ENCODE data around the gene CTNNA3. TPM values are rescaled to one million over a fixed set of nuclear protein-coding genes. Genes with fewer than 3 reads are reported as not detected.

Gene CTNNA3
- total RNA-seq, 1 experiment from 2014 or later, result not detected

DNA sequence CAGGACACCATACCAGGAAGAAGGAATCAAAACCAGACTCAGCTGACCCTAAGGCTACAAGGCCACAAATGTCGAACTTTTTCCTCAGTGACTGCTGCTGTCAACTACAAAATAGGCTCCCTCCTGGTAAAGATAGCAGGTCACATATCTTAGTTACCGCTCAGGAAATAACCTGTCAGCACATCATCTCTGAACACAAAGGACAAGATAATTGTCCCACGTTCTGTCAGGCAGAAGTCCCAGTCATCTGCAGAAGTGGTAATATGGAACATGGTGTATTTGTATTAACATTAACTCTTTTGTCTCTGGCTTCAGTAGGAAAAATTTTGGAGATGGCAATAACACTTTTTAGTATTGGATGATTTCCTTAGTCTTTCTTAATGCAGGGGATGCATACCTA is 1400.4 kb downstream of the CTNNA3 start:
- no peak for DNase-seq (ENCODE audit: low spot score)

DNA sequence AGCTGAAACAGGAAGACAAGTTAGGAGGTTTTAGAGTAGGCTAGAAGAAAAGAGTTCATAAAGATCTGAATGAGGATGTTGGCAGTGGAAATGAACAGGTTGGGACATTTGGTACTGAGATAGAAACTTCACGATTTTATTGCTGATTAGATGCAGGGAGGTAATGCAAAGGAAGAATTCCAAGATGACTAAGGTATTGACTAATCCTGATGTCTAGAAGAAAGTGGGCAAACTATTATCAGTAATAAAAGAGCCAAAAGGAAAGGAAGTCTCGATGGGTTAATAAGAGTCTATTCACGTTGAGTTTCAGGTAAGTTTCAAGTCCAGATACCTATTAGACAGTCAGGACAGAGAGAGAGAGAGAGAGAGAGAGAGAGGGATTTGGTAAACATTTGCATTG is 1401.5 kb downstream of the CTNNA3 start:
- no peak for DNase-seq (ENCODE audit: low spot score)

DNA sequence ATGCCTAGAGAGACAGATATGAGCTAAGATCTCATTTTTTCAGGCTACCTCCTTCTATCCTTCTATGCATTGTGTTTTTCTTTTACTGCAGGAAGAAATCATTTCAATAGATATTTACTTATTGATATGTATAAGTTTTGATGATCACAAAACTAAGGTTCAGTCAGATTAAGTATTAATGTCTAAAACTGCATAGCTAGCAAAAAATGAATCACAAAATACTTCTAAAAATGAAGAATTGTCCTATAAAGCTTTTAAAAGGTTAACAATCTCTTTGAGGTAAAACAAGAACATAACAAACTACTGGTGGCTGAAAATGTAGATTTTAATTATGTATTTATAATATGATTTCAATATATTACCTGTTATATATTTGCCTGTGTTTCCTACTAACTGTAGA is 1403.1 kb downstream of the CTNNA3 start:
- DNase-seq (ENCODE audit: low spot score), result no peak

DNA sequence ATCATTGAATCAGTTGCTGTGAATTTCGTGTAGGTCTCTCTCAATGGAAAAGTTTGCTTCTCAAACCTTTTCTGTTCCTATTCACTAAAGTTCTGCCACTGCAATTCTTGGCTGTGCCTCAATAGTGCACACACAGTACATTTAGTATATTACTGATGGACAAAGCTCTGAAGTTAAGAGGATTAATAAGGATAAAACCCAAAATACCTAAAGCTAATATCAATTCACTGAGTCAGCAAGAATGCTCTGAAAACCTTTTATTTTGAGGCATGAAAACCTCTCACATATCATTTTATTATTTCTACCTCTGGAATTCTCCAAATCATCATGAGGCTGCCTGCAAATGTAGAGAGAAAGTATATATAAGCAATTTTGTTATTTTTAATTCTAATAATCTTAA is 1403.5 kb downstream of the CTNNA3 start:
- DNase-seq (ENCODE audit: low spot score), result no peak

DNA sequence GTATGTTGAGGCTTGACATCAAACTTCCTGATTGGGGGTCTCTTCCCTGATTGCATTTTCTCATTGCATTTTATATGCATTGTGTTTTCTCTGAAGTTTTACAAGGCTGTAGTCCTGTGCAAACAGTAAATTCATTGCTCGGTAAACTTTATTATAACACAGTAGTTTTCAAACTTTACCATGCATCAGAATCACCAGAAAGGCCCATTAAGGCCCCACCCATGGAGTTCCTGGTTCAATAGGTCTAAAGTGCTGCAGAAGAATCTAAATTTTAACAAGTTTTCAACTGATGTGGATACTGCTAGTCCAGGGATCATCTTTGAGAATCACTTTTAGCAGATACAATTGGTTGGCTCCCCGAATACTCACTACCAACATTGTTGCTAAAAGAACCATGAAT is 1404.9 kb downstream of the CTNNA3 start:
- DNase-seq (ENCODE audit: low spot score), result no peak

DNA sequence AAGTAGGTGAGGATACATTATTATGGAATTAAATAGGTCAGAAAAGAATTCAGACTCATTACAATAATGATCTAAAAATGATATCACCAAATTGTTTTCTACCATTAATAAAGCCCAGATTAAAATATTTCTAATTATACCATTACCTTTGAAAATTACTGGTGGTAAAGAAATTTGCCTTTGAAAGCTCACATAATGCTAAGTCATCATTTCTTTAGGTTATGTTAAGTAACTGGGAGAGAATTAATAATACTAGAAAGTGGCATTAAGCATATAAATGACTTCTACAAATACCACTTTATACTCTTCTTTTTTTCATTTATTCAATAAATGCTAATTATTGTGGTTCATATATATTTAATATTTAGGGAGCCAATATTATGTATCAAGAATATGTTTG is 1411.4 kb downstream of the CTNNA3 start:
- DNase-seq (ENCODE audit: low spot score), result no peak

DNA sequence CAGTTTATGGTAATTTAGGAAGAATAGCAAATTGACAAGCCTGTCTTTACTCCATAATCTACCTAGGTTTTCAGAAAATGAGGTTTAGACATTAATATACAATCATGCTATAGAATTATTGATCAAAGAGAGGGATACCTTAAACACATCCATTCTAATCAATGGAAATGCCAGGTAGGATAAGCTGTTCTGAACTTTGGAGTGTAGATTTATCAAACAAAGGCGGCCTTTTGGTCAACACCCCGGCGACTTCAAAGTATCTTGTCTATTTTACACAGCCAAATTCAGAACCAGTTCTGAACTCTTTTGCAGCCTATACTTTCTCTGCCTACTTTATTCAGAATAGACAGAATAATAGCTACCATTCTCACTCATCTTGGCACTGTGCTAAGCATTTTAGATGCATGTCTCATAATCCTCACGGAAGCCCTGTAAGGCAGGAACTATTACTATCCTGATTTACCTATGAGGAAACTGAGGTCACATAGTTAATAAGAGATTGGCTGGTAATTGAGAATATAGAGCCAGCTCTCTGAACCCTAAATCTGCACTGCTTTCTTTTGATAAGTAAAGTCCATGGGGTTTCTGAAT is 1412.0 kb downstream of the CTNNA3 start:
- no peak for DNase-seq (ENCODE audit: low spot score)

DNA sequence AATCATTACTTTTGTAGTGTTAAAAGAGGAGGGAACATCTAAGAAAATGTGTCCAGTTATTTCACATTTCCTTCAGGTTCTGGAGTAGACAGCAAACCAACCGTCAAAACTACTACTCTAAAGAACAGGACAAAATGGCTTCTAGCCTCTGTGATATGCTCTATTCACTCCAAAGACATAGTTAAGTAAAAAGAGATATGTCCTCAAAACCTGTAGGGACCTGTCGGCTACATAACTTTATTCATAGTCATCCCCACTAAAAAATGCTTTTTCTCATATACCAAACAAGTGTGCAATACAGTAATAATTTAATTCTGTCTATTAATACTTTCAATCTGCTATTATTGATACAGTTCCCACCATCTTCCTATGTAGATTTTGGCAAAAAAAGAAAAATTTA is 1412.9 kb downstream of the CTNNA3 start:
- DNase-seq (ENCODE audit: low spot score), result no peak

DNA sequence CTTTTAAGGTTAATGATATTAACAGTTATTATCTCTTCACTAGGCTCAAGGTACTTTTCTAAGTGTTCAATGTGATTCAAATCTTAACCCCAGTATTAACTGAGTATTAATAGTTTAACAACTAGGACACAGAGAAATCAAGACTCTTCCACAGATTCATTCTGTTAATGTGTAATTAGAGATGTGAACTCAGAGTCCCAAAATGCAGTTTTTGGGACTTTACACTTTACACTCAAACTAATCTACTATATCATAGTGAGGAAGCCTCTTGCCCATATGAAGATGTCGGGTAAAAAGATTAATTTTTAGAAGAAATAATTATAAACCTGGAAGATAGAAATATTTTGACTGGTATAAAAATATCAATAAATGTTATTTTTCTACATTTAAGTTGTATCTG is 1414.7 kb downstream of the CTNNA3 start:
- no peak for DNase-seq (ENCODE audit: low spot score)

DNA sequence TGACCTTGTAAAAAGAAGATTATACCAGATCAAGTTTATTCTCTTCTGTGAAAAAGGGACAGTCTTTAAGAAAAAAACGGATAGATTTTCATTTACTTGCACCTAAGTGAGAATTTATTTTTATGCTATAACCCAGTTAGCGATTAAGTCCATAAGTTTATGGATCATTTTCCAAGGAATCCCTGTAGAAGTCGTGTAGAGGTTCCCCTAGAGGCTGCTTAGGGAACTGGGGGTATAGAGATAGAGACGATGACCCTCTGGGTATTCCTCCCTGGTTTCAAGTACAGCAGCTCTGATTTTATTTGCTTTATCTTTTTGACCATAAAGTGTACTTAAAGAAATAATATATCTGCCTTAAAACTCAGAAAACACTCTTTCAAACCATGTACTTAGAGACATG is 1418.5 kb downstream of the CTNNA3 start:
- DNase-seq (ENCODE audit: low spot score), result no peak

DNA sequence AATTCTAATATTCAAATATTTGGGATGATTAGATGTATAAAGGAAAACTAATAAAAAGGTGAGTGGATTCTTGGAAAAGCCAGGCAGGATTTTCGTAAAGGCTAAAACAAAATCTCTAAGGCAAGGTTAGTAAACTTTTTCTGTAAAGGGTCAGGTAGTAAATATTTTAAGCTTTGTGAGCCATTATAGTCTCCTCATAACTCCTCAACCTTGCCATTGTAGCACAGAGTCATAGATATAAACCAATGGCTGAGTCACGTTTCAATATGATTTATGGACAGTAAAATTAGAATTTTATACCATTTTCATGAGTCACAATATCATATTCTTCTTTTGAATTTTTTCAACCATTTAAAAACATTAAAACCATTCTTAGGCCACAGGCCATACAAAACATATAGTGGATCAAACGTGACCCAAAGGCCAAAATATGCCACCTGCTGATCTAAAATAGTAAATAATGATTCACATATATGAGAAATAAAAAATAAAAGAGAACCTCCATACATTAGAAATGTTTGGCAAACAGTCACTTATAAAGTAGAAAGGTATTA is 1422.0 kb downstream of the CTNNA3 start:
- DNase-seq (ENCODE audit: low spot score), result no peak

DNA sequence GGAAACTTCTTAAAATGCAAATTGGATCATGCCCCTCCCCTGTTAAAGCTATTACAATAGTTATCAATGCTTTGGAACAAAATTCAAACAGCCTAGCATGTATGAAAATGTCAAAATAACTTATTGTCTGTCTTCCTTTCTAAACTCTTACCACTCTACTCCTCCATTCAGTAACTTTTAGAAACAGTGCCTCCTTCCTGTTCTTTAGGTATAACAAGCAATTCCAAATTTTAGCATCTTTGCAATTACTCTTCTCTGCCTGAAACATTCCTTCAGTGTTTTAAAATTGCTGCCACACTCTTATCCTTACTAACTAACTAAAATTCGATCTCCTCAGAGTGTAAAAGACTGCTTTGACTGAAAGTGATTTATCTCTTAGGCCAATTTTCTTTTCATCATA is 1430.6 kb downstream of the CTNNA3 start:
- DNase-seq (ENCODE audit: low spot score), result no peak

DNA sequence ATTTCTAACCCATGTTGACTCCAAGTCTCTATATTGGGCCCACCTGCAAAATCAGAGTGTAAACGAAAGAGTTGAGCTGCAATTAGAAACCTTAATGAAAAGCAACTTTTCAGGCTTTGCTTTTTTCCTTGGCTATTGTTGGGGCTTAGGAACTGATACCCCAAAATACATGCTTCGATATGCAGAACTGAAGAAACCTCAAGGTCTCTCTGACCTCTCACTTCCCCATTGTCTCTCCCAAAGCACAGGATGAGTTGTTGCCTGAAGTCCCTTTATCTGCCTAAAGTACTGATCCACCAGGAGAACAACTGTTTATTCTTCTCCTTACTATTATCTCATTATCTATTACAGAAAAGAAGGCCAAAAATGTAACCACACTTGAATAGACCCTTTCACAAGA is 1436.2 kb downstream of the CTNNA3 start:
- DNase-seq (ENCODE audit: low spot score), result no peak

DNA sequence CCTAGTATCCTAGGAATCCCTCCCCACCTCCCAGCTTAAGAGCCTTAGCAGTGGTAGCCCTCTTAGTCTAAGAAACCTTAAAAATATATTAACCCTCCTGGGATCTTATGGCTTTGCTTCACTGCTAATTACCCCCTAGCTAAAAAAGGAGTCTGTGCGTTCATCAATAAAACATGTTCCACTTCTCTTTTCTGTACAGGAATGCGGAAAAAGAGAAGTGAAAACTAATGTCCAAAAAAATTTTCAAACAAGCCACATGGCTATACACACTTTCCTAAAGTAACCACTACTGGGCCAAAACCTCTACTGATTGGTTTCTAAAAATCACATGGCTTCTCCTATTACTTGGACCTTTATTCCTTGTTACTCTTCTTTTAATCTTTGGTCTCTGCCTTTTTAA is 1437.3 kb downstream of the CTNNA3 start:
- DNase-seq (ENCODE audit: low spot score), result no peak

DNA sequence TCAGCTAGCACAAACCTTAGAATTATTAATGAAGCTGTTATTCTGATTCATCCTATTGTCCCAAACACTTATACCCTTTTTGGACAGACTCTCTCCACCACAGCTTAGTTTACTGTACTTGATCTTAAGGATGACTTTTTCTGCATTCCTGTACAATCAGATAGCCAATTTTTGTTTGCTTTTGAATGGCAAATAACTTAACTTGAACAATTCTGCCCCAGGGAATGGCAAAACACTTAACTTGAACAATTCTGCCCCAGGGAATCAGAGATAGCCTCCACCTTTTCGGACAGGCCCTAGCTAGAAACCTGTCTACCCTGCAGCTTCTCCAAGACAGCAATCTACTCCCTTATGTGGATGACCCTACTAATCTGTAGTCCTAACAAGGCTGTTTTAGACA is 1438.2 kb downstream of the CTNNA3 start:
- DNase-seq (ENCODE audit: low spot score), result no peak

DNA sequence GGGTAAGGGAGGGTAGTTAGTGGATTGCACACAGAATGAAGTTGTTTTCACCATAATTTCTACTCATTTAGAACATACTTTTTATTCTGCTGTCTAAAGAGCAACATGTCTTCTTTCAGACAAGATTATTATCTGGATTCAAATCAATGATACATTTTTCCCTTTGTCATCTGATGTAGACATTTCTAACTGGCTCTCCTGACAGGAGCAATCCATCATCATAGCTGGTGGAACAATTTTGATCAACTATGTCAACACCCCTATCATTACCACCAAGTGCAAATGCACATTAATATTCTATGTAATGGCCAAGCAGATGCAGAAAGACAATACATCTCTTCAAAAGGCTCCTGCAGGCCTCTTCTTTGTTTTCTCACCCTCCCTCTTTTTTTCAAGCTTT is 1443.0 kb downstream of the CTNNA3 start:
- no peak for DNase-seq (ENCODE audit: low spot score)

DNA sequence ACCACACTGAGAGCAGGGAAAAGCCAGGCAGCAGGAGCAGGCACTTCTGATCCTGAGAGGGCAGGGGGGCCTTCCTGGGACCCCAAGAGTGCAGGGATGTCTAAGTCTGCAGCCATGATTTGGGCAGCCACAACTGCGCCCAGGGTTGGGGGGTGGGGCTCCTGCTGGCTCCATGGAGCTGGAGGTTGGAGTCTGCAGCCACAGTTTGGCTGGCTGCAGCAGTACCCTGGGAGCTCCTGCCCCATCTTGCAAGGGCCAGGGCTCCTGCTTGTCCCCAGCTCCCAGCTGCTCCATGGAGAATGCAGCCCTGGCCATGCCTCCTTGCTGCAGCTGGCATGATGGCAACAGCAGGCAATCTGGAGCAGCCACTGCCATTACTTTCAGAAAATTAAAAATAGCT is 1449.8 kb downstream of the CTNNA3 start:
- DNase-seq (ENCODE audit: low spot score), result no peak

DNA sequence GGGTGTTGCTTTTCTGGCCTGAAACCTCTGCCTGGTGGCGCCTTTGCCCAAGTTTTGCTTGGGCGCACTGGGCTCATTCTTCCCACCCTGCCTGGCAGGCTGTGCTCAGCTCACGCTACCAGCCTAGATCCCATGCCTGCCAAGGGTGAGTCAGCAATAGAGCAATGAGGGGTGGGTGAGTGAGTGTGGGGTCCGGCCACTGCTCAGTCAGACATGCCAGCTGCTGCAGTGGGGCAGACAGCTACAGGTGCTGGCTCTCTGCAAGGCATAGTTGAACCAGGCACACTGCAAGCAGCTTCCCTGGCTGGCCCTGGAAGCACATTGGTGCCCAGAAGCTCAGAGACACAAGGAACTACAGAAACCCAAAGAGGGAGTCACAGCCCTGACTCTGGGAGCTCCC is 1451.0 kb downstream of the CTNNA3 start:
- no peak for DNase-seq (ENCODE audit: low spot score)

DNA sequence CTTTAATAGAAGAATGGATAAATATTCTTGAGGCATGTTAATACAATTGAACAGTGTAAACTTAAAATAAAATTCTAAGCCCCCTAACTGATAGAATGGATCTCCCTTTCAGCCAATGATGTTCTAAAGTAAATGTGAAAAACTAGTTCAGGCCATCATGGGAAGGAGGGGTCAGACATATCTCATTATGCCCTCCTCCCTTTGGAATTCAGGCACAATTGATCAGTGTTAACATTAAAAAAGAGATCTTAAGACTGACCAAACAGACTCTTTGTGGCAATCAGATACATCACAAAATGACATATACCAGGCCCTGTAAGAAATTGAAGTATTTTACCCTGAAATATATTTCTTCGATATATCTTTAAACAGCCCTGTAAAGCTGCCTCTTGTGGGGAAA is 1453.1 kb downstream of the CTNNA3 start:
- no peak for DNase-seq (ENCODE audit: low spot score)

DNA sequence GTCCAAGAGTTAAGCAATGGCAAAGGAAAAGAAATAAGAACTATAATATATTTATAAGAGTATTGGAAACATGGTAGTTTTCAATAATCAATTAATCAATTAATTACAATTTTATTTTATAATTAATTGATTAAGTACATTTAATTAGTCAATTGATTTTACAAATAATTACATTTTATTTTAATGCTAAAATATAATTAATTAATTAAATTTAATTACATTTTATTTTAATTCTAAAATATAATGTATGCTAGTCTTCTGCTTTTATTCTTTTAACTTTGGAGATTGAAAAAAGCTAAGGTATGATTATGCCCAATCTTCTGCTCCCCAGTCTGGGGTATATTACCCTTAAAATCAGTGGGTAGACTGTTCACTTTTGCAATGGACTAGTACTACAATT is 1456.9 kb downstream of the CTNNA3 start:
- DNase-seq (ENCODE audit: low spot score), result no peak

DNA sequence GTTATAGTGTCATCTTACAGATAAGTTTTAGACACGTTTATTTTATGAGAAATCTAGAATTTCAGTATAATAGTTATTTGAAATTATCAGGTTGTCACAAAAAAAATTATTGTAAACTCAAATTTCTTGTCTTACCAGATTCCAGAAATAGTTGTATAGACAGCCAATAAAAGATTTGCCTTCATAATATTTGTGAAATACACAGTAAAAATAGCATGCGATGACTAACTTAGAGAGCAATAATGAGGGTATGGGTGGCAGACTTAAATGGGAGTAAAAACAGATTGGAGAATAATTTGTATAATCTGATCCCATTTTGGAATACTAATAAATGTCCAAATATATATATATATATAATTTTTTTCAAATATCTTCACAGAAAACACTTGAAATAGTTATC is 1457.7 kb downstream of the CTNNA3 start:
- no peak for DNase-seq (ENCODE audit: low spot score)

DNA sequence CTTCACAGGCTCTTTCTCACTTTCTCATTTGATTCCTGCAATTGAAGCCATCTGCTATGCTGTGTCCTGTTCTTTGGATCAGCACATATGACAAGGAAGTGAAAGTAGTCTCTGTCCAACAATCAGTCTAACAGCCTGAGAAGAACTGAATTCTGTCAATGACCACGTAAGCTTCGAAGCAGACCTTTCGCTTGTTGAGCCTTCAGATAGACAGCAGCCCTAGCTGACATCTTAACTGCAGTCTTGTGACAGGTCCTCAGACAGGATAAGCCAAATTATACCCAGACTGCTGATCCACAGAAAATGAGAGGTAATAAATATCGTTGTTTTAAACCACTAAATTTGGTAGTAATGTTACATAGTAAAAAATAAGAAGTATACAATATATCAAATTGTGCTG is 1461.1 kb downstream of the CTNNA3 start:
- DNase-seq (ENCODE audit: low spot score), result no peak

DNA sequence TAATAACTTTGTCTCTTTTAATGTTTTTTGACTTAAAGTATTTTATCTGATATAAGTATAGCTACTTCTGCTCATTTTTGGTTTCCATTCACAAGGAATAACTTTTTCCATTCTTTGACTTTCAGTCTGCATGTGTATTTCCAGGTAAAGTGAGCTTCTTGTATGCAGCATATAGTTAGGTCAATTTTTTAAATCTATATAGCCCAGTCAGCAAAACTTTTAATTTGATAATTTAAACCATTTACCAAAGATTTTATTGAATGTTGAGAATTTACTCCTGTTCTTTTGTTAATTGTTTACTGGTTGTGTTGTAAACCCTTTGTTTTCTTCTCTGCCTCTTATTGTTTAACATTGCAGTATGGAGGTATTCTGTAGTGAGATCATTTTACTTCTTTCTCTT is 1467.1 kb downstream of the CTNNA3 start:
- no peak for DNase-seq (ENCODE audit: low spot score)

DNA sequence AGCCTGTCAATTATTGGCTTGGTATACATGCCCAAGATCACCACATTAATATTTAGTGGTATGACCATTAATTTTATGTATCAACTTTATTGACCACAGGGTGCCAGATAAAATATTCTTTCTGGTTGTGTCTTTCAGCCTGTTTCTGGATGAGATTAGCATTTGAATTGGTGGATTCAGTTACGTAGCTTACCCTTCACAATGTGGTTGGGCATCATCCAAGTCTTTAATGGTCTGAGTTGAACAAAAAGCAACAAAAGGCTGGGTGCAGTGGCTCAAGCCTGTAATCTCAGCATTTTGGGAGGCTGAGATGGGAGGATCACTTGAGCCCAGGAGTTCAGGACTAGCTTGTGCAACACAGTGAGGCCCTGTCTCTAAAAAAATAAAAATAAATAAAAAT is 1472.3 kb downstream of the CTNNA3 start:
- DNase-seq (ENCODE audit: low spot score), result no peak
